Bone marrow (tissue), 2 donors: ENCODE measurements around the gene PBX4.

Source experiments
- DNase-seq, 2 donors: peaks; one replicate each; lab custom pipeline; 2025; lab: John Stamatoyannopoulos, UW

PBX4 gene

DNA sequence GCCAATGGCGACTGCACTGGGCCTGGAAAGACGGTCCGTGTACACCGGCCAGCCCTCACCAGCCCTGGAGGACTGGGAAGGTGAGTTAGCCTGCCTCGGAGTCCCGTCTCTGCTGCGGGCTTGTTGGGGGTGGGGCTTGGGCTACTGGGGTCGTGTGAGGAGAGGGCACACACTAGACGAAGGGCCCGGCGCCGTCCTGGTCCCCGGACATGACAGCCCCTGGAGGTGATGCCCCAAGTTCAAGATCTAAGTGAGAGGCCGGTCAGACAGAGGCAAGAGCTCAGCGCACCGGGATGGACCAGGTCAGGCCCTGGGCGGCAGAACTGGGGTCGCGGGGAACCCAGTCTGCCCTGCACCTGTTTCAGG lies 78.8 kb downstream of the PBX4 start:
- DNase-seq = no peak

DNA sequence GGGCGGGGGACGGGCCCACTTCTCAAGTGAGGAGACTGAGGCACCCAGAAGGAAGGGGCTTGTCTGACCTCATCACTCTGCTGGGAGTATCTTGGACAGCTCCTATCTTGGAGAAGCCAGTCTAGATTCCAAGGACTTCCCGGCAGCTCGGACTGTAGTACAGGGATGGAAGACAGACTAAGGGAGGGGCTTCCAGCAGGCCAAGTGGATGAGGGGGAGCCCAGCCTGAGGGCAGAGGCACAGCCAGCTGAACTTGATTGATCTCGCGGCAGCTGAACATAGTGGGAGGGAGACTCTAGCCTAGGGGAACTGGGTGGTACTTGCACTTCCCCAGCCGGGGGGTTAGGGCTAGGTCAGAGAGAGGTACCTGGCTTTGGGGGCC lies 79.7 kb downstream of the PBX4 start:
- no peak for DNase-seq

DNA sequence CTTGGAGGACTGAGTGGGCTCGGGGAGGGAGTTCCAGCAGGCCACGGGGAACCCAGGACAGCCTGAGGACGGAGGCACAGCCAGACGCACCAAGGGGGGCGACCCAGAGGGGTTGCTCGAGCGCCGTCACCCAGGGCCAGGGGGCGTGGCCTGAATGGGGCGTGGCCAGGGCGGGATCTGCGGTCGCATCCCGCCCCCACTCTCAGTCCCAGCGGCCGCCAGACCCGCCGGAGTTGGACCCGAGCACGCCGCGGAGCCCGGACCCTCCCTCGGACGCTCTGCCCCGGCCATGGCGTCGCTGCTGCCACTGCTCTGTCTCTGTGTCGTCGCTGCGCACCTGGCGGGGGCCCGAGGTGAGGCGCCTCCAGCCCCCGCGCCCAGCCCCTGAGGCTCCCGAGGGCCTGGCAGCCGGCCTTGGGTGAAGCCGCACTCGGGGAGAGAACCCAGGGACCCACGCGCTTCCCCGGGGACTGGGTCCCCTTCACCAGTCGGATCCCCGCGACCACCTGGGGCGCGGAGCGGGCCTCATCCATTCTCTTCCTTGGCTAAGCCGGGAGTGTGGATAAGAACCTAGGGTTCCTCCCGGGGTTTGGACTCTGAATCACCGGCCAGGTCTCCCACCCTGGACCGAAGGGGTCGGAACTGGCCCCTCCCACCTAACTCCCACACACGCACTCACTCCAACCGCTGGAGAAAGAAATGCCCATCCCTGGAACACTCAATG lies 80.3 kb downstream of the PBX4 start, which contains the start of gene CILP2:
CILP2 (plus strand) TSS at position 205 of the 724 bp plus-strand sequence; CDS start at position 290, 85 bp downstream.
- DNase-seq = no peak

DNA sequence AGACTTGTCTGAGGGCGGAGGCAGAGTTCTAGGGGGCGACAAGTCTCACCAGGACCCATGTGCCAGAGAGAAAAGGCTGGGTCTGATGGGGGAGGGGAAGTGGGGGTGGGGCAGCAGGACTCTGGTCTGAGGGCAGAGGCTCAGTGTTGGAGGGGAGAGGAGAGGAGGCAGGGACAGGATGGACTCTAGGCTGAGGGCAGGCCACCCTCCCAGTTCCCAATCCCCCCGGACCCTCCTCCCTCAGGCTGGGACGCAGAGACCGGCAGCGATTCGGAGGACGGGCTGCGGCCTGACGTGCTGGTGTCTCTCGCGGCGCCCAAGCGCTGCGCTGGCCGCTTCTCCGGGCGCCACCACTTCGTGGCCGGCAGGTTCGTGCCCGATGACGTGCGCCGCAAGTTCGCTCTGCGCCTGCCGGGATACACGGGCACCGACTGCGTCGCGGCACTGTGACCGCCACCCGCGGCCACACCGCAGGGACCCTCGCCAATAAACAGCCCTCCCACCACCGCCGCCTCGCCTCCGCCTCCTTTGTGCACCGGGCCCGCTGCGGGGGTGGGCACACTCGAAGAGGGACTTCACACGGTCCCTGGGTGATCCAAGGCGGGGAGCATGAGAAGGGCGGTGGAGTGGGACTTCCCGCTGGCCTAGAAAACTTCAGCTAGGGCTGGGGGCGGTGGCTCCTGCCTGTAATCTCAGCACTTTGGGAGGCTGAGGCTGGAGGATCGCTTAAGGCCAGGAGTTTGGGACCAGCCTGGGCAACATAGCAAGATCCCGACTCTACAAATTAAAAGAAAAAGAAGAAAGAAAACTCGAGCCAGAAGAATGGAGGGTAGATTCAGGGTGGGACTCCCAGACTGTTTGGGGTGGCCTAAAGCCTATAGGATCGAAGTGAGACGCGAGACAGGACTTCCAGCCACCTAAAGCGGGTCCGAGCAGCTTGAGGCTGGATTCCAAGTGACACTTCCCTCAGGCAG lies 81.1 kb downstream of the PBX4 start:
- no peak for DNase-seq

DNA sequence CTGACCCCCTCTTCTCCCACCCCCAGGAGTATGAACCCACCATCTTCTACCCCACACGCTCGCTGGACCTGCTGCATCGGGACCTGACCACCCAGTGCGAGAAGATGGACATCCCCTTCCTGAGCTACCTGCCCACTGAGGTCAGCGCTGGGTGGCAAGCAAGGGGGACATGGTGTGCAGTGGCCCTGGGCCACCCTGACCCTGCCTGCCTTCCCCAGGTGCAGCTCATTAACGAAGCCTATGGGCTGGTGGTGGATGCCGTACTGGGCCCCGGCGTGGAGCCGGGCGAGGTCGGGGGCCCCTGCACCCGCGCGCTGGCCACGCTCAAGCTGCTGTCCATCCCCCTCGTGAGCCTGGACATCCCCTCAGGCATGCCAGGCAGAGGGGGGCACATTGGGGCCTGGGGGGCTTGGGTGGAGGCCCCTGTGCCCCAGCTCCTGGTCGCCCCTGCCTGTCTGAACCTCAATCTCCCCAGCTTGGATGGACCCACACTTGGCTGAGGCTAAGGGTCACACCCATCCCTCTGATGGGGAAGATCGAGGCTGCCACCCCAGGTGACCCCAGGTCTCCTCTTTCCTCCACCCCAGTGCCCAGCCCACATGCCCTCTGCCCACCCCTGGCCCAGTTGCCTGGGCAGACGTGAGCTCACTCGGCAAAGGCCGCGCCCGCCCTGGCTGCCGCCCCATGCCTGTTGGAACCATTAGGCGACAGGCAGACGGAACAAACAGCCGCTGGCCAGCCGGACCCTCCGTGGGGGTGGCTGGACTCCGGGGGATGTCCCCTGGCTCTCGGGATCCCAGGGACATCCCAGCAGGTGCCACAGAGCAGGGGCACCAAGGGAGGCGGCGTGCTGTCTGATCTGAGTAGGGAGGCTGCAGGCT lies 82.9 kb downstream of the PBX4 start:
- DNase-seq = no peak

DNA sequence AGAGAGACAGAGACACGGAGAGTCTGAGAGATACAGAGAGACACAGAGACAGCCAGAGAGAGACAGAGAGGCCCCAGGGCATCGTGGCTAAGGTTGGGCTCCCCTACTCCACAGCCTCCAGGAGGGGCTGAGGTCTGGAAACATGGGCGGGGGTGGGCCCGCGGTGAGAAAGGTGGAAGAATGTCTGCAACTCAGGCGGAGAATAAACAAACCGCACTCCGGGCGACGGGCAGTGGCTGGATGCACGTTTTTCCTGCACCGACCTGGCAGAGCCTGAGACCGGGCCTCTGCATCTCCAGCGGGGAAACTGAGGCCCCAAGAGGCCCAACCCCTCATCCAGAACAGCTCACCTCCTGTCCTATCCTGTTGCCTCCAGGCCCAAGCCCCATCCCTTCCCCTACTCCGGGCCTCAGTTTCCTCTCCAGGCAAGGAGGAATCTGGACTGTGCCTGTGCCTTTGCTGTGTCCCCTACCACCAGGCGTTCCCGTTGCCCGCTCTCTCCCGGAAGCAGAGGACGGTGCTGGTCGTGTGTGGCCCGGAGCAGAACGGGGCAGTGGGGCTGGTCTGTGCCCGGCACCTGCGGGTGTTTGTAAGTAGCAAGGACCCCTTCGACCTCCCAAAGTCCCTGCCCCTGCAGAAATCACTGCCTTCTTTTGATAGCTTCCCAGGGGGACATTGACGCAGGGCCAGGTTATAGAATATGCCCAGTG lies 83.8 kb downstream of the PBX4 start:
- DNase-seq = no peak

DNA sequence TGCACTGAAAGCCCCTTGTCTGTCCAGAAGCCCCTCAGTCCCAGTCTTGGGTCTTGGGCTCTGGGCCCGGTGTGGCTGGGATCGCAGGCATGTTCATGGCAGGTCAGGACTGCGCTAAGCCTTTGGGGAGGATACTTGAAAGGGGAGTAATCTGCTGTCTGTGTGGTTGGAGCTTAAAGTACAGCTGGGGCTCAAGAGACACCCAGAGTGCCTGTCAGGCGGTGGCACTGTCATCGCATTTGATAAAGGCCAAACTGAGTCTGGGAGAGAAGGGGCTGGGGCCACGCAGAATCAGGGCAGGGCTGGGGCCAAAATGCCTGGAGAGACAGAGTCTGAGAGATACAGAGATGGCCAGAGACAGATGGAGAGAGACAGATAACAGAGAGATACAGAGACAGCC lies 84.6 kb downstream of the PBX4 start:
- DNase-seq = no peak

DNA sequence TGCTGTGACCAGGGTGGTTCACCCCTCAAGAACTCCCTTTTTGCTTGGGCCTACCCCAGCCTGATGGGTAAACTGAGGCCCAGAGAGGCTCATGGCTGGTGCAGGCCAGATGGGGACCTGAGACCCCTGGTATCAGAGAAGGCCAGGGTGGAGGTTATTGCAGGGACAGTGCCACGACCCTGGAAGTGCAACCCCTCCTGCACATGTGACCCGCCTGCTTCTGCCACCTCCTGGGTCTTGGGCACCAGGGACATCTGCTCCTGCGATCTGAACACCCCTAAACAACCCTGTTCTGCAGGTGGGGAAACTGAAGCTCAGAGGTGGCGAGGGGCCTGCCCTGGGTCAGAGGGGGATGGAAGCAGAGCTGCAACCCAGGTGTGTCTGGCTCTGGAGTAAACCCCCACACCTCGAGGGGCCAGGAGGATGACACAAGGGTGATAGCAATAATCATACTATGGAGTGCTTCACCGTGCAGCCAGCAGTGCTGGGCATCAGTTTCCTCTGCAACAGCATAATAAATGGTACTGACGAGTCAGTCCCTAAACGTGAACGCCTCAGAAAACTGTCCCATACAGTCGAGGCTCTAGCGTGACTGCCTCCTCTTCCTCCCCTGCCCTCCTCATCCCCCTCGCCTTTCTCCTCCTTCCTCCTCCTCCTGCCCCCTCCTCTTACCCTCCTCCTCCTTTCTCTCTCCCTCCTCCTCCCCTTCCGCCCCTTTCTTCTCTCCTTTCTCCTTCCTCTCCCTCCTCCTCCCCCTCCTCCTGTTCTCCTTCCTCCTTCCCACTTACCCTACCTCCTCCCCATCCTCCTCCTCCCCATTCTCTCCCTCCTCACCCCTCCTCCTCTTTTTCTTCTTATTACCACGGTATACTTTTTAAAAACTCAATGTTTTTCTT lies 85.4 kb downstream of the PBX4 start:
- DNase-seq = no peak

DNA sequence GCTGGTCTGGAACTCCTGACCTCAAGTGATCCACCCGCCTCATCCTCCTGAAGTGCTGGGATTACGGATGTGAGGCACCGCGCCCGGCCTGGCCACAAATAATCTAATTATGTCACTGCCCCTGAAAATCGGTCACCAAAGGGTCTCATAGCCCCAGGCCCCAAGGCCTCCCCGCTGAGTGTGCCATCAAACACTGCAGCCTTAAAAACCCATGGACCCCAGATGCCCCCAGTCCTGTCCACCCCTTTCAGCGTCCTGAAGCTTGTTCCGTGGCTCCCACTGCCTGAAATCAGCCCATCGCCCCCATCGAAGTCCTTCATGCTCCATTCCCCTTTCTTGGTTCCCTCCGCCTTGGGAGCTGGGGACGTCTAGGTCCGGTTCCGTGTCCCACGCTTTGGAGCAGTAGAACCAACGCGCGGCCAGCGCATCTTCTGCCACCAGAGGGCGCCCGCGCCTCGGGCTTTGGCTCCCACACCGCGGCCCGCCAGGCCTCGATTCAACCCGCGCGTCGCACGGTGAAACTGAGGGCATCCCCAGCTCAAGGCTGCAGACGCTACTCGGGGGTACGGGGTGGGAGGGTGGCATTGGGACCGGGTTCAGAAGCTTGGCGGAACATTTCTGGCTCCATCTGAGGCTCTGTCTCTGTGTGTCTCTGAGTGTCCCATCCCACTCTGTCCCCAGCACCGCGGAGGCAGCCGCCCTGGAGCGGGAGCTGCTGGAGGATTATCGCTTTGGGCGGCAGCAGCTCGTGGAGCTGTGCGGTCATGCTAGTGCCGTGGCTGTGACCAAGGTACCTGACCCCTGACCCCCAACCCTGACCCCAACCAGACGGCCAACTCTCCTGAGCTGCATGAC lies 86.3 kb downstream of the PBX4 start:
- peak in 1 of 2 donors; percentile 50 for DNase-seq

DNA sequence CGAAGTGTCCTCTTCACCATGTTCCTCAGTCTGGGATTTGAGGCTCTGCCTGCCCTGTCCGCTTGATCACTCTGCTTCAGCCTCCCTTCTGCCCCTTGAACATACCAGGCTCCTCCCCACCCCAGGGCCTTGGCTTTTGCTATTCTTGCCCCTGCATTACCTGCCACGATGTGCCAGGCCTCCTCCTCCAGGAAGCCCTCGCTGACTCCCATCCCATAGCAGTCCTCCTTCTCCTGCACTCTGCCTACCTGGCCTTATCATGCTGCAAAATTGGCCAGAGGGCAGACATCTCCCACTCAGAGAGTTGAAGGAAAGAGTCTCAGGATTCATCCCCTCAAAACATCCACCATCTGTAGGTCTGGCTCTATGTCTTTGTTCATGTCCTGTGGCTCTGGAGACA lies 87.6 kb downstream of the PBX4 start:
- DNase-seq = no peak

DNA sequence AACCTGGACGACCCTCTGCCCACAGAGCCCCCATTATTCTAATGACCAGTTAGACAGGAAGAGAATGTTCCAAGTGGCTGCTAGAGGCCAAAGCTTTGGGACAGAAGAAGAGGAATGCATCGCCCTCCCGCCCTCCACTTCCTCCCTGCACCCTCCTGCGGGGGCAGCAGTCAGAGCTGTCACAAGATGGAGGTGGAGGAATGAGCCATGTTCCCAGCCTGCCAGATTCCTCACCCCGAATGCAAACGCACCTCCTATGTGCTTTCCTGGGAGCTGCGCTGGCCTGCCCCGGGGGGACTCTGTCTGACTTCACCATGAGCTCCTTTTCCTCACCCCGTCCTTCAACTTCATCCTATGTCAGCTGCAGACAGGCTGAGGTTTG lies 88.1 kb downstream of the PBX4 start:
- DNase-seq = no peak

DNA sequence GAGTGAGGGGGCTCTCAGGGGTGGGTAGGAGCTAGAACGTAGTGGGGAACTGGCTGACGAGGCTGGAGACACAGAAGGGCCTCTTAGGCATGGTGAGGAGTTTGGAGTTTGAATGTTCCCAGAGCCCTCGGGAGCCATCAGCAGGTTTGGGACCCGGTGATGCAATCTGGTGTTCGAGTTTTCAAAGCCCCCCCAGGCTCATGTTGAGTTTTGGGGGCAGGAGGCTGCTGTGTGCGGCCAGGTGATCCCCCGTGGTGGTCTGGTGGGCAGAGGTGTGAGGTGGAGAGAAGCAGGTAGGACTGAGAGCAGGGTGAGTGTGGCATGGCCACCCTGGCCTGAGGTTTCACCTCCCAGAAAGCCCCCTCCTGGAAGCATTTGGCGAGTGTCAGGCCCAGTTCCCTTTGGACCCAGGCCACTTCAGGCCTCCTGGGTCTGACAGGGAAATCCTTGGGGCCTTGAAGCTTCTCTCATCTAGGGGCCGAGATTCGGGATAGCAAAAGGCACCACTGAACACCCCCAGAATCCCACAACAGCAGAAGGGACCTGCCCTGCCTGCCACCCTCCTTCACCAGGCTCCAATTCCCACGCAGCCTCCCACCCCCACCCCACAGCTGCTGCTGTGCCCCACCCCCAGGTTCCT lies 88.6 kb downstream of the PBX4 start:
- no peak for DNase-seq

DNA sequence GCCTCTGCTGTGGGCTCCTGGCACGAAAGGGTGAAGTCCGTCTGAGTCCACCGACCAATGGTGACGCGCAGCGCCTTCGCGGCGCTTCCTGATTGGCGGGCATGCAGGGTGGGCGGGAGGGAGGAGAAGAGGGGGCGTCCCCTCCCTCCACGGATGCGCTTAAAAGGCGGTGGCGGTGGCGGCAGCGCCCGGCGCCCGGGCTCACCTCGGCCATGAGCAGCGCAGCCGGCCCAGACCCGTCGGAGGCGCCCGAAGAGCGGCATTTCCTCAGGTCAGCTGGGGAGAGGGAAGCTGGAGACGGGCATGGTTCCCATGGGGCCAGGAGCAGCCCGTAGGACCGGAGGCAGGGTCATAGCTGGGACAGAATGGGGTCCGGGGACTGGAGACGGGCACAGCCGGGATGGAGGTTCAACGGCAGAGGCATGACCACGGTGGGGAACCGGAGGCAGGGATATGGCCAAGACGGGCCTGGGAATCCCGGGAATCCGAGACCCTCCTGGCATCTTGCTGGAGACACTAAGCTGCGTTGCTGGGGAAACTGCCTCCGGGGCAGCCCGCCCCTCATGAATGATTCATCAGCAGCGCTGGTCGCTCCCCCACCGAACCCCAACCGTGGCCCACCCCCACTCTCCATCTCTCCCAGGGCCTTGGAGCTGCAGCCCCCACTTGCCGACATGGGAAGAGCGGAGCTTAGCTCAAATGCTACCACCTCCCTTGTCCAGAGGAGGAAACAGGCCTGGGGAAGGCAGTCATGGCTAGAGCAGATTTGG lies 89.6 kb downstream of the PBX4 start, which contains the start of gene YJEFN3:
YJEFN3 (plus strand) TSS at position 191 of the 770 bp plus-strand sequence; CDS start at position 213, 22 bp downstream.
- DNase-seq = no peak

DNA sequence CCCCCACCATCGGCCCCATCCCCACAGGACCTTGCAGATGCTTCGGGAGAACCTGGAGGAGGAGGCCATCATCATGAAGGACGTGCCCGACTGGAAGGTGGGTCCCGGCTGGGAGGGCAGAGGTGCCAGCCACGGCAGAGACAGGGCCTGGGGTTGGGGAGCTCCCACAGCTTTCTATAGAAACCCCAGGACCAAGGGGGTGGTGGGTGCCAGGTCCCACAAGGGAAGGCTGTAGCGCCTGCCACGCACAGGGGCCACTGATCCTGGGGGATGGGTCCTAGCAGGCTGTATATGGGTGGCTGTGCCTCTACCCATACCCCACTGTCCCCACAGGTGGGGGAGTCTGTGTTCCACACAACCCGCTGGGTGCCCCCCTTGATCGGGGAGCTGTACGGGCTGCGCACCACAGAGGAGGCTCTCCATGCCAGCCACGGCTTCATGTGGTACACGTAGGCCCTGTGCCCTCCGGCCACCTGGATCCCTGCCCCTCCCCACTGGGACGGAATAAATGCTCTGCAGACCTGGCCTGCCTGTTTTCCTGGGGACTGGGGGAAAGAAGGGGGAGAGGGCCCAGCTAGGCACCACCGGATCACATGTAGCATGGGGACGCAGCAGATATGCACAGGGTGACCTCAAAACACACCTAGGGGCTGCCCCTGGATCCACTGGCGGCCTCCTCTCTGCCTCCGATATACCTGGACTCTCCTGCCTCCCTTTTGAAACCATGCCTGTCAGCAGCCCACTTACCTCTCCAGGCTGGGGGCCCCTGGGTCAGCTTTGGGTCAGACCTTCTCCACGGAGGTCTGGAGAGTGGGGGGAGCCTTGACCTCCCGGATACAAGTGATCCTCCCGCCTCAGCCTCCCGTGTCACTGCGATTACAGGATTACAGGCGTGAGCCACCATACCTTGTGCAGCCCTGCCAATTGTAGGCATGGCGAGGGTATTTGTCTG lies 90.5 kb downstream of the PBX4 start:
- no peak for DNase-seq

DNA sequence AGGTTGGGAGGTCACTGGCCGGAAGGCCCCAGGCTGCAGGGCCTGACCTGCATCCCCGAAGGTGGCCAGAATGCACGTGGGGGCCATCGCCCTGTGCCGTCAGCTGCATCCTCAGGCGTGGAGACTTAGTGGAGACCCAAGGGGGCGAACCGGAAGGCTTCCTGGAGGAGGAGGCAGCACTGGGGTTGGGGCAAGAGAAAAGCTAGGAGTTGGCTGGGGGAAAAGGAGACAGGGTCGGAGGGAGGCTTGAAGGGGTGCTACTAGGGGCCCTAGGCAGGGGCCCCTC lies 91.2 kb downstream of the PBX4 start:
- no peak for DNase-seq

DNA sequence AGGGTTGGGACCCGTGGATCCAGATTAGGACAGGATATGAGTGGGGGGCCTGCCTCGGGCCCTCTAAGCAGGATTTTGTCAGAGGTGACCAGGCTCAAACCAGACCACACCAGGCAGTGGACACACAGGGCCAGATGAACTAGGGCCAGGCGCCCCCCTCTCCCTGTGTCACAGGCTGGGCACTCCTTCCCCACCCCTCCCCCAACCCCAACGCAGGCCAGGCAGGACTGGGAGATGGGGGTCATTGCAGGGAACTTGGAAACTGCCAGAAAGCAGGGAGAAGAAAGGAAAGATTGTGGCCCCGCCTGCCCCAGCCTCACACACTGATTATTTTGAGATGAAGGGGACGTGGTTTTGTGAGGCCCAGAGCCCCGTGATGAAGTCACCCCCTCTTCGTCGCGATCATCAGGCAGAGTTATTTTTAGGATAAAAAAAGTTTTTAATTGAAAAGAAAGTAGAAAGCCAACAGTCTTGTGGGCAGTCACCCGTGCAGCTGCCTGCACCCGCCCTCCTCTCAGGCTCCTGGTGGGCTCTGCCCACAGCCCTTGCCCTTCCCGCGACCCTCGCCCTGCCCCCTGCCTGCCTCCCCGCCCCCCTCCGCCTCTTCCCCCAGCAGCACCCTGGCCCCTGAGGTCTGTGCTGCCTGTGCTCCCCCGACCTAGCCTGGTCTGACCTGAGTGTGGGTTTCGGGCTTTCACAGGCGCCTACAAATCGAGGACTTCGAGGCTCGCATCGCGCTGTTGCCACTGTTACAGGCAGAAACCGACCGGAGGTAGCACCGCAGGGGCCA lies 91.7 kb downstream of the PBX4 start:
- DNase-seq = no peak
